ENCODE results near the gene SMIM41.

DNA sequence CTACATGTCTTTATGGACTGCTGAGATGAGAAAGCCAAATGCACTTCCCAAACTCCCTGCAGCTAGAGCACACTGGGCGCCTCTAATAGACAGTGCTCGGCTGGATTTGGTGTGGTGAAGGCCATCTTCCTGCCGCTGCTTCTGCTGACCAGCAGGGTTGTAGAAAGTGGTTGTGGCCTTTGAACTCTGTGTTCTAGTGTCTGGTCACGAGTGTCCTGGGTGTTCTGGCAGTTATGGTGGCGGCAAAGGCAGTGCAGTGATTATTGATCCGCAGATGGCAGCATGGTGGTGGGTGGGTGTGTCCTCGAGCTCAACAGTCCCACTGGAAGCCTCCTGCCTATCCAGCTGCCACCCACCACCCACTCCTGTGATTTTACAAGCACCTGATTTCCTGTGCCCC is 43.4 kb downstream of the SMIM41 start:
- TF ChIP-seq, protein P1, sequence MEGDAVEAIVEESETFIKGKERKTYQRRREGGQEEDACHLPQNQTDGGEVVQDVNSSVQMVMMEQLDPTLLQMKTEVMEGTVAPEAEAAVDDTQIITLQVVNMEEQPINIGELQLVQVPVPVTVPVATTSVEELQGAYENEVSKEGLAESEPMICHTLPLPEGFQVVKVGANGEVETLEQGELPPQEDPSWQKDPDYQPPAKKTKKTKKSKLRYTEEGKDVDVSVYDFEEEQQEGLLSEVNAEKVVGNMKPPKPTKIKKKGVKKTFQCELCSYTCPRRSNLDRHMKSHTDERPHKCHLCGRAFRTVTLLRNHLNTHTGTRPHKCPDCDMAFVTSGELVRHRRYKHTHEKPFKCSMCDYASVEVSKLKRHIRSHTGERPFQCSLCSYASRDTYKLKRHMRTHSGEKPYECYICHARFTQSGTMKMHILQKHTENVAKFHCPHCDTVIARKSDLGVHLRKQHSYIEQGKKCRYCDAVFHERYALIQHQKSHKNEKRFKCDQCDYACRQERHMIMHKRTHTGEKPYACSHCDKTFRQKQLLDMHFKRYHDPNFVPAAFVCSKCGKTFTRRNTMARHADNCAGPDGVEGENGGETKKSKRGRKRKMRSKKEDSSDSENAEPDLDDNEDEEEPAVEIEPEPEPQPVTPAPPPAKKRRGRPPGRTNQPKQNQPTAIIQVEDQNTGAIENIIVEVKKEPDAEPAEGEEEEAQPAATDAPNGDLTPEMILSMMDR (conservative IDR thresholded peaks at IDR 0.05): no peak
- no peak for TF ChIP-seq ZFX (IDR thresholded peaks at IDR 0.05)
